ENCODE results near the gene PRMT5.
"Not testable (repeated sequence)": the region's sequence is repeated elsewhere in the genome, so short reads cannot be mapped to it uniquely, and the experiment has no call there.

Gene PRMT5

GRCh38 chr14:22932146-22932545 lies 3.0 kb upstream of the PRMT5 start:
- DNase-seq, result no peak

GRCh38 chr14:22929961-22930364 lies 787 bp upstream of the PRMT5 start:
- no peak for DNase-seq

GRCh38 chr14:22928237-22929103 lies 706 bp downstream of the PRMT5 start:
- no peak for DNase-seq

GRCh38 chr14:22926316-22926715 lies 2.9 kb downstream of the PRMT5 start:
- DNase-seq, result no peak

GRCh38 chr14:22925513-22925912 lies 3.7 kb downstream of the PRMT5 start:
- no peak for DNase-seq

- DNase-seq, result no peak
Measured at GRCh38 chr14:22923746-22924145, 5.4 kb downstream of the PRMT5 start.

- DNase-seq, result no peak
Measured at GRCh38 chr14:22922294-22922693, 6.9 kb downstream of the PRMT5 start.

- DNase-seq, result no peak
Measured at GRCh38 chr14:22920697-22921096, 8.5 kb downstream of the PRMT5 start.

GRCh38 chr14:22919601-22919921 lies 9.6 kb downstream of the PRMT5 start:
- no peak for DNase-seq

- peak; percentile 100 for DNase-seq
Measured at GRCh38 chr14:22918804-22919600, 10.2 kb downstream of the PRMT5 start, which contains the start of gene RBM23. Gene RBM23 (minus strand): TSS chr14:22919149.

GRCh38 chr14:22915886-22916521 lies 13.2 kb downstream of the PRMT5 start:
- no peak for DNase-seq

- not testable (repeated sequence) for DNase-seq
Measured at GRCh38 chr14:22914836-22915235, 14.3 kb downstream of the PRMT5 start.

GRCh38 chr14:22910916-22911315 lies 18.3 kb downstream of the PRMT5 start:
- no peak for DNase-seq

- DNase-seq, result no peak
Measured at GRCh38 chr14:22908601-22909000, 20.6 kb downstream of the PRMT5 start.

- DNase-seq, result no peak
Measured at GRCh38 chr14:22907429-22907828, 21.7 kb downstream of the PRMT5 start.

- DNase-seq, result no peak
Measured at GRCh38 chr14:22906073-22906472, 23.1 kb downstream of the PRMT5 start.

GRCh38 chr14:22905627-22906026 lies 23.5 kb downstream of the PRMT5 start:
- no peak for DNase-seq

- DNase-seq, result no peak
Measured at GRCh38 chr14:22903742-22904087, 25.5 kb downstream of the PRMT5 start.

- no peak for DNase-seq
Measured at GRCh38 chr14:22901799-22902198, 27.4 kb downstream of the PRMT5 start.

- peak; percentile 82 for DNase-seq
Measured at GRCh38 chr14:22900081-22900799, 28.9 kb downstream of the PRMT5 start.

GRCh38 chr14:22898302-22899090 lies 30.7 kb downstream of the PRMT5 start:
- peak; percentile 89 for DNase-seq

GRCh38 chr14:22897357-22897756 lies 31.8 kb downstream of the PRMT5 start:
- DNase-seq, result no peak
